ENCODE data around the gene PALM2AKAP2. TPM values are rescaled to one million over a fixed set of nuclear protein-coding genes. Genes with fewer than 3 reads are reported as not detected.

Gene PALM2AKAP2
- total RNA-seq, 2 experiments from 2014 or later, result not detected

GRCh38 chr9:109775516-109775915, 4.5 kb upstream of the PALM2AKAP2 start:
- Histone ChIP-seq H3K27ac (ENCODE audit: low read depth, low read length, poor library complexity, severe bottlenecking) (no peak overlapping the region), H4K20me1 (ENCODE audit: insufficient read depth, low read length) (no peaks in the 10 kb centered on the region), H3K4me2 (ENCODE audit: low read length) (no peak overlapping the region), H3K36me3 (ENCODE audit: insufficient read depth, low read length) (no peaks in the 10 kb centered on the region), H3K79me2 (ENCODE audit: insufficient read depth, low read depth, low read length) (no peaks in the 10 kb centered on the region), H3K9me3 (ENCODE audit: low read length) (no peaks in the 10 kb centered on the region), H3K4me3 (ENCODE audit: low read depth, low read length, poor library complexity, severe bottlenecking) (no peak overlapping the region), H3K9me2 (ENCODE audit: insufficient read depth, low read length) (no peaks in the 10 kb centered on the region), H3K4me1 (ENCODE audit: insufficient read depth, low read length, poor library complexity, severe bottlenecking) (no peaks in the 10 kb centered on the region), H2AFZ (ENCODE audit: low read length) (no peak overlapping the region)
- POLR2A ChIA-PET, result interaction anchor here (0.5 to 1.8 kb wide), 4 partner anchors 10 to 264 kb away, joined by 3 to 5 read pairs (median 3); no protein-coding TSS in a partner anchor
- no peak for DNase-seq (ENCODE audit: low spot score)
- TF ChIP-seq EZH2phosphoT487 (IDR thresholded peaks at IDR 0.05; ENCODE audit: borderline replicate concordance, low read depth, low read length) (no peak), CTCF (conservative IDR thresholded peaks at IDR 0.05; ENCODE audit: low read length) (no peak)
- CTCF ChIA-PET (ENCODE audit: unreplicated experiment), result no interaction called here
- intact Hi-C loops (cut with micrococcal nuclease; ENCODE audit: unreplicated experiment), result no loop called here
- no TSS peak for BruUV-seq (replicated peaks)

- Histone ChIP-seq H2AFZ (ENCODE audit: low read length) (no peak overlapping the region), H3K79me2 (ENCODE audit: insufficient read depth, low read depth, low read length) (no peaks in the 10 kb centered on the region), H3K4me3 (ENCODE audit: low read depth, low read length, poor library complexity, severe bottlenecking) (no peak overlapping the region), H3K4me1 (ENCODE audit: insufficient read depth, low read length, poor library complexity, severe bottlenecking) (no peaks in the 10 kb centered on the region), H4K20me1 (ENCODE audit: insufficient read depth, low read length) (no peaks in the 10 kb centered on the region), H3K36me3 (ENCODE audit: insufficient read depth, low read length) (no peaks in the 10 kb centered on the region), H3K4me2 (ENCODE audit: low read length) (no peak overlapping the region), H3K9me2 (ENCODE audit: insufficient read depth, low read length) (no peaks in the 10 kb centered on the region), H3K9me3 (ENCODE audit: low read length) (no peaks in the 10 kb centered on the region), H3K27ac (ENCODE audit: low read depth, low read length, poor library complexity, severe bottlenecking) (no peak overlapping the region)
- no TSS peak for BruUV-seq (replicated peaks)
- DNase-seq (ENCODE audit: low spot score), result no peak
- ChIA-PET CTCF (ENCODE audit: unreplicated experiment) (no interaction called here), POLR2A (interaction anchor here (0.7 kb wide), 1 partner anchor 184 kb away, joined by 3 read pairs; no protein-coding TSS in a partner anchor)
- intact Hi-C loops (cut with micrococcal nuclease; ENCODE audit: unreplicated experiment), result no loop called here
- TF ChIP-seq CTCF (conservative IDR thresholded peaks at IDR 0.05; ENCODE audit: low read length) (no peak), EZH2phosphoT487 (IDR thresholded peaks at IDR 0.05; ENCODE audit: borderline replicate concordance, low read depth, low read length) (no peak)
These were observed 3.6 kb upstream of the PALM2AKAP2 start for GRCh38 chr9:109776391-109776790.

- POLR2A ChIA-PET, result no interaction called here
- Histone ChIP-seq H2AFZ (ENCODE audit: low read length) (no peak overlapping the region), H3K27ac (ENCODE audit: low read depth, low read length, poor library complexity, severe bottlenecking) (no peak overlapping the region), H3K4me3 (ENCODE audit: low read depth, low read length, poor library complexity, severe bottlenecking) (no peak overlapping the region), H3K79me2 (ENCODE audit: insufficient read depth, low read depth, low read length) (no peaks in the 10 kb centered on the region), H3K9me3 (ENCODE audit: low read length) (no peaks in the 10 kb centered on the region), H3K4me2 (ENCODE audit: low read length) (no peak overlapping the region), H3K9me2 (ENCODE audit: insufficient read depth, low read length) (no peaks in the 10 kb centered on the region), H3K4me1 (ENCODE audit: insufficient read depth, low read length, poor library complexity, severe bottlenecking) (no peaks in the 10 kb centered on the region), H4K20me1 (ENCODE audit: insufficient read depth, low read length) (no peaks in the 10 kb centered on the region), H3K36me3 (ENCODE audit: insufficient read depth, low read length) (no peaks in the 10 kb centered on the region)
- intact Hi-C loops (cut with micrococcal nuclease; ENCODE audit: unreplicated experiment), result no loop called here
- CTCF ChIA-PET (ENCODE audit: unreplicated experiment), result no interaction called here
- no TSS peak for BruUV-seq (replicated peaks)
- DNase-seq (ENCODE audit: low spot score), result no peak
- TF ChIP-seq EZH2phosphoT487 (IDR thresholded peaks at IDR 0.05; ENCODE audit: borderline replicate concordance, low read depth, low read length) (no peak), CTCF (conservative IDR thresholded peaks at IDR 0.05; ENCODE audit: low read length) (no peak)
These were observed 545 bp downstream of the PALM2AKAP2 start for GRCh38 chr9:109780453-109781033.

Data from OCI-LY7 (cell line).